ENCODE results near the gene MBP. TPM values are rescaled to one million over a fixed set of nuclear protein-coding genes. Genes with fewer than 3 reads are reported as not detected.

The MBP gene
- 26.3 TPM for total RNA-seq

DNA sequence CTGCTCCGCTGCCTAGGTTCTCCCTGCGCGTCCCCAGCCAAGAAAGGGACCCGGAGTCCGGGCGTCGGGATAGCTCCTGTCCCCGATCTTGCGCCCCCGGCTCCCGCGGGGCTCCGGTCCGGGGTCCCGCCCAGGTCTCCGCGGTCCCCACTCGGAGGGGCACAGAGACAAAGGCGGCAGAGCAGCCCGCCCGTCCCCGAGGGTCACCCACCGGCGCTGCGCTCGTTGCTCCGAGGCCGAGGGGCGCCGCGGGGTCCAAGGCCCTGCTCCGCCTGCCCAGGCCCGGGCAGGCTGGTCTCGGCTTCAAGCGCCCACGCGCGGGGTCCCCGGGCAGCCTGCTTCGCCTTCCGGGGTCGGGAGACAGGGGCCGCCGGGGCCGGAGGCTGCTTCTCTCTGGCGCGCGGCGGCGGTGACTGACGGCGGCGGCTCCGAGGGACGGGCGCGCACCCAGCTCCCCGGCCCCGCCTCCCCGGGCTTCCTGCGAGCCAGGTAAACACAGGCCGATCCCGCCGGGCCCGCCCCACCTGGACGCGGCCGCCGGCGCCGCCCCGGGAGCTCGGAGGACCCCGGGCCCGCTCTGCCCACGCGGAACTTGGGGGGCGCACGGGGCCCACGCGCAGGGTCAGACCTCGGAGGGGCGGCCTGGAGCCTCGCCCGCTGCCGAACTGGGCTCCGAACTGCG is at the start of gene MBP:
TSS of gene MBP (minus strand) at position 415 of the 682 bp plus-strand sequence. CDS start 27,522 bp downstream, outside the sequence.

Other genes with a start within 250 kb of the MBP start
- gene GALR1, start 117.1 kb upstream of the MBP start, total RNA-seq = 0.12 TPM

All from metanephros (tissue), 1 donor.